Left lung (tissue), 10 donors: ENCODE measurements around the gene BFAR. TPM values are rescaled to one million over a fixed set of nuclear protein-coding genes. Genes with fewer than 3 reads are reported as not detected.
A peak's percentile ranks its signal among the peaks of the same experiment; 100 is the strongest.
"Not testable (repeated sequence)": the region's sequence is repeated elsewhere in the genome, so short reads cannot be mapped to it uniquely, and the experiment has no call there.

Experiments used
- ATAC-seq: fragments of 200-7000 bp; cut with Tn5 transposase; one replicate; pipeline ENCODE4 v1.9.1; 2020; ENCODE audit warnings: moderate library complexity
- DNase-seq, 4 donors: peaks; one replicate each; pipeline ENCODE4 v3.0.0-alpha.2; 2013 to 2020
- H3K27ac ChIP-seq, 2 donors: fragments of 200-600 bp; sonication (generic) in 1 of 2; one replicate each; pipeline versions ENCODE4 v1.5.0 to v1.8.0; 2020 to 2021
- H3K27me3 ChIP-seq, 2 donors: fragments of 200-600 bp; sonication (generic) in 1 of 2; one replicate each; pipeline versions ENCODE4 v1.5.0 to v1.8.0; 2020 to 2021
- H3K36me3 ChIP-seq, 2 donors: fragments of 200-600 bp; sonication (generic) in 1 of 2; one replicate each; pipeline versions ENCODE4 v1.5.0 to v1.8.0; 2020 to 2021
- H3K4me1 ChIP-seq, 2 donors: fragments of 200-600 bp; one replicate each; pipeline ENCODE4 v1.8.0; 2021
- H3K4me3 ChIP-seq, 2 donors: fragments of 200-600 bp; sonication (generic) in 1 of 2; one replicate each; pipeline versions ENCODE4 v1.5.0 to v1.8.0; 2020 to 2021; ENCODE audit warnings: mild to moderate bottlenecking in 1 of 2
- H3K9me3 ChIP-seq, 2 donors: fragments of 200-600 bp; sonication (generic) in 1 of 2; one replicate each; pipeline versions ENCODE4 v1.5.0 to v1.8.0; 2020 to 2021
- CTCF ChIP-seq, 2 donors: fragments of 200-600 bp; sonication (generic) in 1 of 2; IDR thresholded peaks; one replicate each; pipeline versions ENCODE4 v1.5.0 to v1.8.0; 2021; ENCODE audit warnings: antibody characterized with exemption in 2 of 2
- intact Hi-C, 2 donors: fragments of 100-400 bp; cut with DNase I; formaldehyde crosslinking; loops; one replicate each; pipeline versions ENCODE4 v1.11.2 to v1.14.2; 2022
- polyA plus RNA-seq, 6 donors: library from polyadenylated mRNA; unstranded; fragments of 120-200 nt; gene quantifications; one replicate each; pipeline ENCODE4 v1.2.1, GENCODE V29; 2013; ENCODE audit not compliant: insufficient read length in 6 of 6
- total RNA-seq, 2 donors: library from RNA; stranded (reverse); fragmentation: NEBNext Ultra II Directional; extraction: Animal tissue kit (Norgen Biotek cat#: 25700); gene quantifications; one replicate each; pipeline ENCODE4 v1.2.1, GENCODE V29; 2021
- donor health status: DM: no; HTN: yes; CAD: no.
- donor health status: DM: no; HTN: no; CAD: no.

BFAR gene
- total and polyA plus RNA-seq, 8 donors, result 55.5 to 76.2 (median 66.7) TPM

- Histone ChIP-seq H3K27ac (peak overlapping the region in 1 of 2 donors; percentile 93), H3K36me3 (peaks cover 0 to 15% of the 10 kb centered on the region in 2 donors), H3K9me3 (no peaks in the 10 kb centered on the region), H3K27me3 (no peaks in the 10 kb centered on the region), H3K4me1 (peaks cover 10 to 69% of the 10 kb centered on the region in 2 donors), H3K4me3 (peak overlapping the region; percentile 89 to 91)
- intact Hi-C loops, result no loop called here
- no peak for ATAC-seq
- no peak for TF ChIP-seq CTCF (IDR thresholded peaks at IDR 0.05)
- no peak for DNase-seq
Observed at GRCh38 chr16:14634389-14634725, 1.6 kb downstream of the BFAR start.

GRCh38 chr16:14635395-14636165 is 2.8 kb downstream of the BFAR start:
- intact Hi-C loops, result no loop called here
- H3K4me1 ChIP-seq, result peaks cover 10 to 69% of the 10 kb centered on the region in 2 donors
- no peaks in the 10 kb centered on the region for H3K27me3 ChIP-seq
- TF ChIP-seq CTCF (IDR thresholded peaks at IDR 0.05), result no peak
- ATAC-seq (no peak), DNase-seq (no peak)
- H3K9me3 ChIP-seq, result no peaks in the 10 kb centered on the region
- peaks cover 0 to 25% of the 10 kb centered on the region in 2 donors for H3K36me3 ChIP-seq
- no peak overlapping the region for H3K4me3 ChIP-seq
- H3K27ac ChIP-seq, result peak overlapping the region in 1 of 2 donors; percentile 58

GRCh38 chr16:14636179-14636950 is 3.6 kb downstream of the BFAR start:
- H3K9me3 ChIP-seq, intact Hi-C loops, H3K27me3 ChIP-seq, ATAC-seq, H3K4me3 ChIP-seq: not testable (repeated sequence)
- Histone ChIP-seq H3K4me1 (peaks cover 10 to 65% of the 10 kb centered on the region in 2 donors), H3K36me3 (peaks cover 0 to 32% of the 10 kb centered on the region in 2 donors), H3K27ac (peak overlapping the region; percentile 42 to 58)
- peak in 1 of 4 donors; percentile 41 for DNase-seq

GRCh38 chr16:14636951-14637240 is 4.1 kb downstream of the BFAR start:
- Histone ChIP-seq H3K27ac (peak overlapping the region in 1 of 2 donors; percentile 23), H3K36me3 (peaks cover 0 to 37% of the 10 kb centered on the region in 2 donors), H3K4me1 (peaks cover 10 to 60% of the 10 kb centered on the region in 2 donors)
- intact Hi-C loops, H3K4me3 ChIP-seq, ATAC-seq, H3K9me3 ChIP-seq, DNase-seq, H3K27me3 ChIP-seq: not testable (repeated sequence)

GRCh38 chr16:14640538-14640937 is 7.8 kb downstream of the BFAR start:
- H3K4me3 ChIP-seq, result no peak overlapping the region
- intact Hi-C loops, result no loop called here
- TF ChIP-seq CTCF (IDR thresholded peaks at IDR 0.05), result no peak
- H3K4me1 ChIP-seq, result peaks cover 0 to 41% of the 10 kb centered on the region in 2 donors
- ATAC-seq, result no peak
- peaks cover 0 to 55% of the 10 kb centered on the region in 2 donors for H3K36me3 ChIP-seq
- no peak overlapping the region for H3K27ac ChIP-seq
- no peaks in the 10 kb centered on the region for H3K9me3 ChIP-seq
- no peak for DNase-seq
- no peaks in the 10 kb centered on the region for H3K27me3 ChIP-seq

- ATAC-seq, result peak; percentile 16
- peaks cover 0 to 61% of the 10 kb centered on the region in 2 donors for H3K36me3 ChIP-seq
- H3K4me3 ChIP-seq, result no peak overlapping the region
- H3K9me3 ChIP-seq, result no peaks in the 10 kb centered on the region
- H3K27me3 ChIP-seq, result no peaks in the 10 kb centered on the region
- peaks cover 0 to 34% of the 10 kb centered on the region in 2 donors for H3K4me1 ChIP-seq
- DNase-seq, result no peak
- no peak for TF ChIP-seq CTCF (IDR thresholded peaks at IDR 0.05)
- no peak overlapping the region for H3K27ac ChIP-seq
- intact Hi-C loops, result no loop called here
Observed at GRCh38 chr16:14641206-14641605, 8.5 kb downstream of the BFAR start.
